Posterior vena cava (tissue), 2 donors: Measurements from ENCODE around the gene CNMD. TPM values are rescaled to one million over a fixed set of nuclear protein-coding genes. Genes with fewer than 3 reads are reported as not detected.

Experiments
- DNase-seq: peaks from one replicate; pipeline ENCODE4 v3.0.0-alpha.2; 2020; ENCODE audit warnings: low spot score
- intact Hi-C, 2 donors: fragments of 100-400 bp; cut with DNase I; formaldehyde crosslinking; loops; one replicate each; pipeline versions ENCODE4 v1.14.1 to v1.14.2; 2022 to 2023
- long read RNA-seq, 2 donors: library from polyadenylated mRNA; unstranded; transcript quantifications; one replicate each; pipeline ENCODE4 v2.0.0, GENCODE V29; 2020 to 2021
- total RNA-seq, 2 donors: library from RNA; stranded (reverse); fragmentation: NEBNext Ultra II Directional; extraction: Animal tissue kit (Norgen Biotek cat#: 25700); gene quantifications; one replicate each; pipeline ENCODE4 v1.2.1, GENCODE V29; 2021
- donor health status: DM: yes; HTN: yes; CAD: no.
- donor health status: DM: yes; HTN: yes; CAD: no.

Gene CNMD
- total RNA-seq = not detected
- long read RNA-seq, donor 1 = 0 reads
- long read RNA-seq, donor 2 = 0 reads

DNA sequence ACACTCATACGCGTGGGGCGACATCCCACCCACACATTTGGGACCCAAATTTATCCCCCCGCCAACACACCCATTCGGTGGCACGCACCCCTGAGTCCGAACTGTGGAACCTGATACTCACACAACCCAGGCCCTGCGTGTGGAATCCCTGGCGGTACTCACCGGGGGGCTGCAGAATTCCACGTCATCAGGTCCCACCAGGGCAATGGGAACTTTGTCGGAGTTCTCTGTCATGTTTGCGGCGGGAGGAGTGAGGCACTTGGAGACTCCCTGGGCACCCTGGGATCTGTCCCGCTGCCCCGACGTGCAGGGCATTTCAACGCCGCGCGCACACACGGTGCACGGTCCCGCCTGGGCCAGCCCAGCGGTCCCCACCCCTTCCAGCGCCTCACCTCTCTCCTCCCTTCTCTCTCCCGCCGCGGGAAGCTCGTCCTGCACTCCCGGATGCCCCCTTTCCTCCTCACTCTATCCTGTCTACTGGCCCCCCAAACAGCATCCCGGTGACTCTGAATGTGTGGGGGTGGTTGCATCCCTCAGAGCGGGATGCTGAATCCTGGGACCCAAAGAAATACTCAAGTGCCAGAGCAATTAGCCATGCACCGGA, at the start of gene CNMD:
Gene CNMD, minus strand, starts transcription at position 353 of the 604 bp plus-strand sequence. Its CDS starts 119 bp downstream, at position 234.
- DNase-seq = no peak
- intact Hi-C loops = no loop called here

GRCh38 chr13:52788011-52788410, 48.4 kb upstream of the CNMD start:
- no peak for DNase-seq

GRCh38 chr13:52787235-52787634, 47.6 kb upstream of the CNMD start:
- intact Hi-C loops = no loop called here
- no peak for DNase-seq

More at GRCh38 chr13:52788011-52788410, 48.4 kb upstream of the CNMD start:
- intact Hi-C loops = no loop called here

DNA sequence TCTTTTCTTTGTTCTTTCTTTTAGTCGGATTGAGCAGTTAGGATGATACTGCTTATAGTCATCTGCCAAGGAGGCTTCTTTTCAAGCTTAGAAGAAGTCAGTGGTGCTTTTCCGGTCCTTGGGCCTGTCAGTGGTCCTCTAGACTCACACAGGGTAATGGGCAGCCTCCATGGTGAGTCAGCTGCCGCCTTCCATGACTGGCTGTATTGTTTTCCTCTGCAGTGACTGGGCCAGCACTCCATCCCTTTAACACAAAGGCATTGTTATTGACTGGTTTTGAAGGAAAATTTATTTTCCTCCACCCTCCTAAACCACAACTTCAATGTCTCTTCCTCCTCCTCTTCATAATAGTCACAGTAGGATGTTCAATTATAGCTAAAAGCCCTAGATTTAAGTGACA, 47.1 kb upstream of the CNMD start:
- DNase-seq = no peak
- intact Hi-C loops = no loop called here

DNA sequence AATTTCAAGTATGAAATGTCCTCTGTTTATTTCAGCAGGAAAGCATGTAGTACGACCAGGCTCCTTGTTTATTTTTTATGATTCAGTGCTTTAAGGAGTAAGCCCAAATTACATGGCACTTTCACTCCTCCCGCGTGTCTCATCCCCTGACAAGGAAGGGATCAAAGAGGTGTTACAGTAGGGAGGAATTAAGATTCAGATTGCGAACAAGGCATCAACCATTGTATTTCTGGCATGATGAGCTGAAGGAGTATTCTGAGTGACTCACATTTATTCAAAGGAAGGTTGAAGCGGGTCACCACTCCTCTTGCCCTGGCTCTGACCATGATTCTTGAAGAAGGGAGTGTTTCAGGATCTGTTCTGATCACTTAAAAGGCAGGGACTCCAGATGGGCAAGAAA, 46.1 kb upstream of the CNMD start:
- intact Hi-C loops = no loop called here
- no peak for DNase-seq

DNA sequence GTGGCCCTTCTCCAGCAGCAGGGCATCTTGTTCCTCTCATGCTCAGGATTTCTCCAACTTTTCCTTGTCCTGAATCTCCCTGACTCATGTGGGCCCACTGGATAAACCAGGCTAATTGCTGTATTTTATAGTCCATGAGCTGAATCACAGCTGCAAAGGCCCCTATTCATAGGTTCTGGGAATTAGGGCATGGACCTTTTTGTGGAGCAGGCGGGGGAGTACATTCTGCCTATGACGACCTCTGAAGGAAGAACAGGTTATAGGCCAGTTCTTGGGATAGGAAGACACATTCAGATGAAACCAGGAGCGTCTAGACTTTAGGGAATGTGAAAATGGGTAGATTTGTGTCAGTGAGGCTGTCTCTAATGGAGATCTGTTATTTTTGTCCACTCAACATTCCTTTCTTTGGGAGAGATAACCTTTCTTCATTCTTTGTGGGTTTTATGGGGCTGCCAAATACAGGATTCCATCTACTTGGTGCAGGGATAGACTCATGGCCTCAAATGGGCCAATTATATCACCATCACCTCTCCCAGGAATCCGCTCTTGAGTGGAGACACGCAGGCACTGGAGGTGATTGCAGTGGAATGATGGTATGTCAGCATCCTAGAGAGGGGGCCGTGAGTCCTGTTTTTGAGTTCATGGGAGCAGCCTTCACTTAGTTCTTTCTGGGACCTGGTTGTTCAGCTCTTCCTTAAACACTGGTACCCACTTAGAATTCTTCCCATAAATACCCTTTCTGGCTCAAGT, 45.1 kb upstream of the CNMD start:
- intact Hi-C loops = no loop called here
- no peak for DNase-seq

DNA sequence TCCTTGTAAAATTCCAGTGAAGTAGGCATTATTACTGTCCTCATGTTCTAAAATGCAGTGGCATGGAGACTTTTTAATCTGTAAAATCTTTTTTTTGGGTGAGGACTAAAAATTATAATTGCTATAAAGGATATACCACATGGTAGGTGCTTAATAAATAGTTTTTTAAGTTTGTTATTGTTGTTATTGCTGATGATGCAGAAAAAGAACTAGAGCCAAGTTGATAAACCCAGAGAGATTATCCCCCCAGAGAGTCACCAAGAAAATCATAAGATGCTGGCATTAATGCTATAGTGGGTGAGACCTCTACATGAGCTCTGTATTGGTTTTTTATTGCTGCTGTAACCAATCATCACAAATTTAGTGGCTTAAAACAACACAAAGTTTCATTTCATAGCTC, 44.3 kb upstream of the CNMD start:
- no peak for DNase-seq
- intact Hi-C loops = no loop called here

DNA sequence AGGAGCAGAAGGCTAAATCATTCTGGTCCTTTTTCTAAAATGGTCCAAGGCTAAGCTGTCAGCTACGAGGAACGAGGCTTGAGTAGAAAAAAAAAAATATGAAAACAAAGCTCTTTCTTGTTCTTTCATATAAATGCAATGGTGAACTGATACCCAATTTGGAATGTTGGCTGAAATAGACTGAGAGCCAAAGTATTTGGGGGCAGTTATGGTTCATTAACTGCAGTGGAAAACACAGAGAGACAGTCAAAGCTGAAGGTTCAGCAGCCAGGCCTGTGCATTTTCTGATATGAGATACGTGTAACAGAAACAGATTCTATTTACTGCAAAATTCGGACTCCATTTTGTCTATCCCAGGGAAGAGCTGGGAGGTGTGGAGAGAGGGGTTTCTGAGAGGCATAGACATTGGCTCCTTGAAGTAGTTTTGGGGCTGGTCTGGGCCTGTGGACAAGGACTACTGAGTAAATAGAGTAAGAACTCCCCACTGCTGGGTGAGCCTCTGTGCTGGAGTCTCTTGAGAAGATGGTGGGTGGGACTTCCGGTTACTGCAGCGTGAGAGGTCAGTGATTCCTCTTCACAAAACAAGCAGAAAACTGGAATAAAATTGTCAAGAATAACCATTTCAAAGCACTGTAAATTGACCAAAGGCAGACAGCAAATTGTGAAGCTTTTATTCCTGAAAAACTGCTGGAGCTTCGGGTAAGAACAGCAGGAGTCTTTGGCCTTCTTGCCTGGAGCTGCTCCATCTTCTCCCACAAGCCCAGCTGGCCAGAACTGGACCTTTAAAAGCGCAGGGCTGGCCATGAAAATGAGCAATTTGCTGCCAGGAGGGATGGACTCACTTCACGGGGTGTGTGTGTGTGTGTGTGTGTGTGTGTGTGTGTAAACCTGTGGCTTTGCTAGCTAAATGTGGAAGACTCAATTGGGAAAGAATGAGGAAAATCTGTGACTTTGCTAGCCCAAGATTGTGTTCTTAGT, 43.1 kb upstream of the CNMD start:
- intact Hi-C loops = no loop called here

DNA sequence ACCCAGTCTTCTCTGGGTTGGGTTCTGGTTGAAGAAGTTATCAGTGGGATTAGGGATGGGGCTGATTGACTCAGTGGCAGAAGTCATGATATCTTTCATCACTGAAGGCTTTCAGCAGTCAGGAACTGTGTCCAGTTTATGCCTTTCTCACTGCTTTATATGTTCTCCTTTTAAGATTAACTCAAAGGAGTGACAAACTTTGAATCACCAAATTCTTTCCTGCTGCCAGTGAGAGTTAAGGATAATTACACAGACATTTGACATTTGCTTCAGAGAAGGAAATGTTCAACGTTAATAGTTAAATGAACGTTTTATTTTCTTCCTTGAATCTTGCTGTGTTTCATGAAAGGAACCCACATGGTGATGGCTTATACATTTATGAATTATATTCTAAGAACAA, 41.0 kb upstream of the CNMD start:
- intact Hi-C loops = no loop called here
- DNase-seq = no peak

More for the DNA sequence above, 43.1 kb upstream of the CNMD start:
- no peak for DNase-seq

DNA sequence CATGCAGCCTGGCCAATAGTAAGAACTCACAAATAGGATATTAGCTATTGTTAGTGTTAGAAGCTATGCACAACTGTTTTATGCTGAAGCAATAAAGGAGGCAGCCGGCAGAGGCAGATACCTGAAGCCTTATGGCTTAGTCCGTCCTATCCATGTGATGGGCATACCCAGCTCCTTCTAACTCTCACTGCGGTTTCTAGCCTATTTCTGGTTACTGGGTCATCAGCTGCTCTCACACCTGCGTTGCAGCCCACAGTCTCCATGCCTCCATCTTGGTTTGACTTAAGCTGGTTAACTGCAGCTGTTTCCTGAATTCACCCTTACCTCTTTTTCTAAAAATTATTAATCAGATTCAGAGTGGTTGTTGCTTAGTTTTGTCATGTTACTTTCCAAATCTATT, 40.5 kb upstream of the CNMD start:
- intact Hi-C loops = no loop called here
- DNase-seq = no peak

DNA sequence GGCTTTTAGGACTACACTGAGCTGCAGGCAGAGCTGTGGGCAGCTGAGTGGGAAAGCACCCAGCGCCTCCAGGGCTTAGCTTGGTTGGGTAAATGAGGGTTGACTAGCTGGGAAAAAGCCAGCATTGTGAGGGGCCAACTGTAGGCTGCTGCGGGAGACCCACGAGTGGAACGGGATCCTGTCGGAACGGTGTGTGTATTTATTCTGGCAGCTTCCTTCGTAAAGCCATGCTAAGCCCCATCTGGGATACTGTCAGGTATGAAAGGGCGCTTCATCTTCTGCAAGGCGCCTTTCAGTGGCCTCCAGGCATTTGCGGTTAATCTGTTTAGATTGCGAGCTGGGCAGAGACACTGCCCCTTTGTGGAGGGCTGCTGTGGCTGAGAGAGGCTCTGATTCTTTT, 39.5 kb upstream of the CNMD start:
- DNase-seq = no peak
- intact Hi-C loops = no loop called here

DNA sequence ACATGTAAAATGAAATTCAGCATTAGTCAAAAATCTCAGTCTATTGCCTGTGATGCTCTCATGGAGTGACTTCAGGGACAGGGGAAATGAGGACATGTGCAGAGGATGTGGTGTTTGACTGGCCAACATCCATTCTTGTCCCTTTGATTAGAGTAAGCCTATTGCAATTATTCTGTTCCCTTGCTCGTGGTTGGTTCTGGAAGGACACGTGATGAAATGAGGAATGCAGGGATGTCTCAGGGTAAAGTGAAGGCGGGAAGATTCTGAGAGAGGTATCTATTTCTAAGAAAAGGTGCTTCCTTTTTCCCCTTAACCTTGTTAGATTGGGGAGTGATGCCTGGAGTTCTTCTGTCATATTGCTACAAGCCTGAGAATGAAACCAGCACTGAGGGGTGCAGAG, 37.1 kb upstream of the CNMD start:
- DNase-seq = no peak
- intact Hi-C loops = no loop called here

DNA sequence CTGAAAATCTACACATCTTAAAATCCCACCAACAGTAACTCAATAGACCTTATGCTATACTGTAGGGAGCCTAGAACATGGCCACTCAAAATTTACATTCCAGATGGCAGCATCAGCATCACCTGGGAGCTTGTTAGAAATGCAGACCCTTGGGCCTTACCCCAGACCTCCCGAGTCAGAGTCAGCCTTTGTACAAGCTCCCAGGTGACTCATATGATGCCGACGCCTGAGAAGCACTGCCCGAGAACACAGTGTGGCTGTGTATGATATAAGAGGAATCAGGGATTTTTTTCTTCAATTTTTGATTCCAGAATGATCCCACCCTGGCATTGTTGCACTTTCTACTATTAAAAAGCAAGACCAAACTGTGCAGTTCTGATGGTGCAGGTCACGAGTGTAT, 35.9 kb upstream of the CNMD start:
- DNase-seq = no peak
- intact Hi-C loops = no loop called here

DNA sequence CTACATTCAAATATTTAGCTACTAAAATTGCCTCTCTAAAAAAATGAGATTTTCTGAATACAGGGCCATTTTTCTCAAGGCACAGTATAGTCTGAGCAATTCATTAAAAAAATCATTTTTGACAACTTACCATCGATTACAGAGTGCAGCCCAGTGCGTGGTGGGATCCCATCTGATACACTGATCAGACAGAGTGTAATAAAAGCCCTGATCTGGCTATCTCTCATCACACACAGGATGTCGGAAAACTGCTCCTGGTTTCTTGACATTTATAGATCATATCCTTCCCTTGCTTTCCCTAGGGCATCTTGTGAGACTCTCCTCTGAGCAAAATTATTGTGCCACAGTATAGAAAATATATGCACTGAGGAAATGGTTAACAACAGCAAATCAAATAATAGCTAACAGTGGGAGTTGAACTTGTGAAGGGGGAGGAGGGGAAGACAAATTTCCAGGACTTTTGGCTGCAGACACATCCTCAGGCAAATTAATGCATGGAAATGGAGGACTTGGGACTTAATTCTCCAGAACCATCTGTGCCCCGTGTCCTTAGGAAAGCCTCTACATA, 28.4 kb upstream of the CNMD start:
- intact Hi-C loops = no loop called here
- no peak for DNase-seq

DNA sequence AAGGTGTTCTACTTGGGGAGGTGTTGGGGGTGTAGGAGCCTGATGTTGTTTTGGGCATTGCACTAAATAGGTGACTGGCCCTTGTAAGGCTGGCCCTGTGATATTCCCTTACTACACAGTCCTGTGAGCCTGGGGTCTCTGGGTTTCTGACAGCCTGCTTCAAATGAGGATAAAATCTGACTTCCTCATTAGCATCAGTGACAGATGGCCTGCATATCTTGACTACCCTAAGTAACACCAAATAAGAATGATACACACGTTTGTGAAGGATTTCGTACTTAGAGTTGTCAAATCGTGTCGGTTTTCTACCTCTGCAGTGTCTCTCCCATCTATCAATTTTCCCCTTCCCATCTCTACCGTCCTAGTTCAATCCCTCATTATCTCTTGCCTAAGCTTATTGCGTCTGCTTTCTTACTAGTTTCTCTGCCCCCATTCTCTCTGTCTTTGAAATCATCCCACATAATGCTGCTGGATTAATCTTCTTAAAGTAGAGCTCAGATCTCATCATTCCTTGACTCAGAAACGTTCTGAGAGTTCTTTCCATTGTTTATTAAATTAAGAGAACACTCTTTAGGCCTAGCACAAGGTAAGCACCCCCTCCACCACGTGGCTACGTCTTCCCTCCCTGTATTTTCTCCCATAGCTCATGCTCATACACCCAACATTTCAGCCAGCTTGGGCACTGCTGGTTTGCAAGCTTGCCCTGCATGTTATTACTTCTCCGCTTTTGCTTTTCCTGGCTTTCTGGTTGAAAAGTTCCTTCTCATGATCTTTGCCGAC, 26.2 kb upstream of the CNMD start:
- DNase-seq = no peak
- intact Hi-C loops = no loop called here

- intact Hi-C loops = loop anchor here in 1 of 2 donors (1.0 kb wide), 1 partner anchor 29 kb away; no protein-coding TSS in a partner anchor
- DNase-seq = no peak
These were observed 20.5 kb upstream of the CNMD start for GRCh38 chr13:52760077-52760476.

DNA sequence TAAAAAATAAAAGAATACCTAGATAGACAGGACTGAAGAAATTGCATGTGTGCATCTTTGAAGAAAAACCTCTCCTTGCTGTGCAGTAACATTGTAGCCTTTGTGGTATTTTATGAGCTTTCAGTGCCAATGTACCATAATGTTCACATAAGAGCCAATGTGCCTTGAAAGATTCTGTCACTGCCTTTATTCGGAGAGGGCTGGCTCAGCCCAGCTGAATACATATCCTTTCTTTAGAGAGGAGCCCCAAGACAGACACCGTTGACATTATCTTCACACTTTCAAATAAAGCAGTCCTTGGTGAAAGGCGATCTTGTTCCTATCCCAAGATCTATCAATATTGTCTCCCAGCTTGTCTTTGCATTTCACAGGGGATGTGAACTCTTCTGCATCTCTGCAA, 18.5 kb upstream of the CNMD start:
- DNase-seq = no peak
- intact Hi-C loops = no loop called here

GRCh38 chr13:52751196-52751595, 11.6 kb upstream of the CNMD start:
- intact Hi-C loops = no loop called here
- DNase-seq = no peak

DNA sequence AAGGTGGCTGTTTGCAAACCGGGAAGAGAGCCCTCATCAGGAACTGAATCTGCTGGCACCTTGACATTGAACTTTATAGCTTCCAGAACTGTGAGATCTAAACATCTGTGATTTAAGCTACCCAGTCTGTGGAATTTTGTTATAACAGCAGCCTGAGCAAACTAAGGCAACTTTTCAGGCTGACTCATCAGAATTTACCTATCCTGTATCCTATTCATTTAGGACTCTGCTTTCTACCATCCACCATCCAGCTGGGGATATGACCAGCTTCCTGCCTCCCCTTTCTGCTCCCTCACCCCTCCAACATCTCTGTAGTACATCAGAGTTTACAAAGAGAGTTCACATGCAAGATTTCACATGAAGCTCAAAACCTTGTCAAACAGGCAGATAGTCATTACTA, 11.1 kb upstream of the CNMD start:
- intact Hi-C loops = no loop called here
- DNase-seq = no peak
